Measurements from ENCODE around the gene CD99.
"Not testable (repeated sequence)": the region's sequence is repeated elsewhere in the genome, so short reads cannot be mapped to it uniquely, and the experiment has no call there.

The CD99 gene

DNA sequence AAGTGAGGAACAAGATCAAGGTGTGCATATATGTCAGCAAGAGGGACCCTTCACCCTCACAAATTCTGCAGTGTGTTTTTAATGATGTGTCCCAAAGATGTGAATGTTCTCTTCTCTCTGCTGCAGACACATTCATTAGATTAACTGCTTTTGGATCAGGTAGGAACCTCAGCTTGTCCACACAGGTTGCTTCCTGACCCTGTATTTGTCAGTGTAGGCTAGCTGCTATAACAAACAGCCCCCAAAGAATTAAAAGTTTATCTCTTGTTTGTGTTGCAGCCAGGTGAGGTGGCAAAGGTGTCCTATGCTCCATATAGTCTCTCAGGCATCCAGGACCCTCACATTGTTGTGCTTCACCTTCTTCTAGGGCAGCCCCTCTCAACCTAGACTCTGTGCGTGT, 78.5 kb downstream of the CD99 start:
- DNase-seq (ENCODE audit: low read depth in 3 of 3): no peak

DNA sequence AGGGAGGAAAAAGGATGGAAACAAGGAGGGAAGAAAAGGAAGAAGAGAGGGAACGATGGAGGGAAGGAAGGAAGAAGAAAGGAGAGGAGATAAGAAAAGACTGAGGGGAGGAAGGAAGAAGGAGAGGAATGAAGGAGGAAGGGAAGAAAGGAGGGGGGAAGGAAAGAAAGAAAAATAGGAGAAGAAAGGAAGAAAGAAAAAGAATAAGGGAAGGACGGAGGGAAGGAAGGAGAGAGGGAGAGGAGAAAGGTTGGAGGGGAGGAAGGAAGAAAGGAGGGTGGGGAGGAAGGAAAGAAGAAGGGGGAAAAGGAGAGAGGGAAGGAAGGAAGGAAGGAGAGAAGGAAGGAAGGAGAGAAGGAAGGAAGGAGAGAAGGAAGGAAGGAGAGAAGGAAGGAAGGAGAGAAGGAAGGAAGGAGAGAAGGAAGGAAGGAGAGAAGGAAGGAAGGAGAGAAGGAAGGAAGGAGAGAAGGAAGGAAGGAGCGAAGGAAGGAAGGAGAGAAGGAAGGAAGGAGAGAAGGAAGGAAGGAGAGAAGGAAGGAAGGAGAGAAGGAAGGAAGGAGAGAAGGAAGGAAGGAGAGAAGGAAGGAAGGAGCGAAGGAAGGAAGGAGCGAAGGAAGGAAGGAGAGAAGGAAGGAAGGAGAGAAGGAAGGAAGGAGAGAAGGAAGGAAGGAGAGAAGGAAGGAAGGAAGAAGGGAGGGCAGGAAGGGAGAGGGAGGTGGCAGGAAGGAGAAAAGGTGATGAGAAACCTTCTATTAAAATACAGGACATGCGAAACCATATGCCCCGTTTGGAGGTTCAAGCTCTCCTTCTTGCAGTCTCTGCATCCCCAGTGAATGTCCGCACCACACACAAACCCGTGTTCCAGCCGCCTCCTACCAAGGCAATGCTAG, 82.3 kb downstream of the CD99 start:
- DNase-seq (ENCODE audit: low read depth in 3 of 3): not testable (repeated sequence)

DNA sequence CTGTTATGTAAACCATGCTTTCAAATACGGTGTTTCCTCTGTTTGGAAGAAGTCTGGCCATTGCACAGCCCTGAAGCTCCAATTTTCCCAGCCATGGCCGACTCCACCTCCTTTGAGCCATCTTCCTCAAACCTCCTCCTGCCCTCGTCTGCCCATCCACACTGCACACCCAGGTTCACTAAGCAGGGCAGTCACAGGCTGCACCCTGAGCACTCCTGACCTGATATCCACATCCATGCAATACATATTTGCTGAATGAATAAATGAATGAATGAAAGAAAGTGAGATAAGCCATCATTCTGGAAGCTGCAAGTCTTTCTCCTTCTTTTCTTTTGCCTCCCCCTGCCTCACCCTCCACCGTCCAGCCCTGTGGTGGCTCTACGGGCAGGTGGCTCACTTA, 83.0 kb downstream of the CD99 start:
- DNase-seq (ENCODE audit: low read depth in 3 of 3): no peak

DNA sequence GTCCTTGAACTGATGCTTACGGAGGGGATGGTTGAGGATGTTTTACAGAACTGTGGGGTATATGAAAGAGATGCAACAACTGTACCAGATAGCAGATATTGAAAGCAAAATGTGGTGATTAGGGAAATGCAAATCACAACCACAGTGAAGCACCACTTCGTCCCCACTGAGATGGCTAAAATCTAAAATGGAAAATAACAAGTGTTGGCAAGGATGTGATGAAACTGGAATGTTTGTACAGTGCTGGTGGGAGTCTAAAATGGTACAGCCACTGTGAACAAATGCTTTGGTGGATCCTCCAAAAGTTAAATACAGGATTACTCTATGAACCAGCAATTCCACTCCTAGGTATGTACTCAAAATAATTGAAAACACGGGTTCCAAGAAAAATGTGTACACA, 83.7 kb downstream of the CD99 start:
- no peak for DNase-seq (ENCODE audit: low read depth in 3 of 3)

DNA sequence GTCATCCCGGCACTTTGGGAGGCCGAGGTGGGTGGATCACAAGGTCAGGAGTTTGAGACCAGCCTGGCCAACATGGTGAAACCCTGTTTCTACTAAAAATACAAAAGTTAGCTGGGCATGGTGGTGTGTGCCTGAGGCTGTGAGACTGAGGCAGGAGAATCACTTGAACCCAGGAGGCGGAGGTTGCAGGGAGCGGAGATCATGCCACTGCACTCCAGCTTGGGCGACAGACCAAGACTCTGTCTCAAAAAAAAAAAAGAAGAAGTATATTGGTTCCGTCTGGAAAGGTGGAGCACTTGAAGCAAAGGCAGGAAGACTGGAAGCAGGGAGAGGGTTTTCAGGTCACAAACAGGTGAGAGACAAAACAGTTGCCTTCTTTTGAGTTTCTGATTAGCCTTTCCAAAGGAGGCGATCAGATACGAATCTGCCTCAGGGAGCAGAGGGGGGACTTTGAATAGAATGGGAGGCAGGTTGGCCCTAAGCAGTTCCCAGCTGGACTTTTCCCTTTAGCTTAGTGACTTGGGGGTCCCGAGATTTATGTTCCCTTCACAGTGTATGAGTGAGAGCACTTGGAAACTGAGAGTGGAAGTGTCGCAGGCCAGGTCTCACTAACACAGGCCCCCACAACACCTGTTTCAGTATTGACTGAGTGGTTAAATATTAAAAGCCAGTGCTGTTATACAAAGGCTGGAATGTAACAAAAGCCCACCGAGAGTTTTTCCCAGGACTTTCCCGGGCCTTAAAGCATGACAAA, 89.6 kb downstream of the CD99 start:
- not testable (repeated sequence) for DNase-seq (ENCODE audit: low read depth in 3 of 3)

DNA sequence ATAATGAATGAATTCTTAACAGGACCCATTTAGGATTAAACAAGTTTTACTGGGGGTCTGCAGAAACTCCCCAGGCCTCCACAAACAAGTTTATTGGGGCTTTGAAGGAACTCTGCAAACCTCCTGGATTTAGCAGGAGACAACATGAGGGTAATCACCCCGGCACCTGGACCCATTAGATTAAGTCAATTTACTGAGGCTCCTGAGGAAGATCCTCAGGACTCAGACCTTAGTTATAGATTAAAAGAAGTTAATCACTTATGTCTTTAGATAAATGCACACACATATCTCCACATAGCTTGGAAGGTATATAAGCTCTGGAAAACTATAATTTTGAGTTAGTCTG, 90.1 kb downstream of the CD99 start:
- no peak for DNase-seq (ENCODE audit: low read depth in 3 of 3)

DNA sequence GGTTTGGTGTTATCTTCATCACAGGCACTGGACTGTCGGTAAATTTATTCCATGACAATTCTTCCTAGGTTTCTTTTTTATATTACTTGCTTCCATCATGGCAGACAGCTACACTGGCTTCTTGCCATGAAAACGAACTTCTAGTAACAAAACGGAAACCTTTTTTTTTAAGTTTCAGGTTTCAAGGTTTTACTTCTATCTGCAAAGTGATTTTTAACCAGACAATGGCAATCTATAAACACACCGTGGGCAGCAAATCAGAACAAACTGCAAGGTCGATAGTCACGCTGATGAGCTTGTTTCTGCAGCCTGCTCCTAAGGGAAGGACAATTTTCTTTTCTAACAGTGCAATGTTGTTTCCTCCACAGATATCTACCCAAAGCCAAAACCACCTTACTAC, 90.6 kb downstream of the CD99 start:
- DNase-seq (ENCODE audit: low read depth in 3 of 3): no peak

DNA sequence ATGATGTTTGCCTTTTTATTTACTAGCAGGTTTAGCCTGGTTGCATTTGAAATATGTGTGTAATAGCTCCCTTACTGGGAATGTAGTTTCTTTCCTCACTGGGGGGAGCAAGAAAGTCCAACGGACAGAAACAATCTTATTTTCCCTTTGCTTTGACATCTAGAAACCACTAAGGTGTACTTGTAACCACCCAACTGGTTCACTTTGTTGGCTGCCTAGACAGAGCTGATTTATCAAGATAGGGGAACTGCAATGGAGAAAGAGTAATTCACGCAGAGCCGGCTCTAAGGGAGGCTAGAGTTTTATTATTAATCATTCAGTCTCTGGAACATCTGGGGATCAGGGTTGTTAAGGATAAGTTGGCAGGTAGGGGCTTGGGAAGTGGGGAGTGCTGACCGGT, 91.1 kb downstream of the CD99 start:
- DNase-seq (ENCODE audit: low read depth in 3 of 3): no peak

DNA sequence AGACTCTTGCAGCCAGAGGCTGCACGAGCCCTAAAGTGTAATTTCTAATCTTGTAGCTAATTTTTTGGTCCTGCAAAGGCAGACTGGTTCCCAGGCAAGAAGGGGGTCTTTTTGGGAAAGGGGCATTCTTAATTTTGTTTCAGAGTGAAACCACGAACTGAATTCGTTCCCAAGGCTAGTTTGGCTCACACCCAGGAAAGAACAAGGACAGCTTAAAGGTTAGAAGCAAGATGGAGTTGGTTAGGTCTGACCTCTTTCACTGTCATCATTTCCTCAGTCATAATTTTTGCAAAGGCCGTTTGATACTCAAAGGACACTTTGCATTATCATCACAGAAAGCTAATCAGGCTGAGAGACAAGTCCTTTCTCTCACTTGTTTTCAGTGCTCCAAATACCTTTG, 91.7 kb downstream of the CD99 start:
- DNase-seq (ENCODE audit: low read depth in 3 of 3): no peak

DNA sequence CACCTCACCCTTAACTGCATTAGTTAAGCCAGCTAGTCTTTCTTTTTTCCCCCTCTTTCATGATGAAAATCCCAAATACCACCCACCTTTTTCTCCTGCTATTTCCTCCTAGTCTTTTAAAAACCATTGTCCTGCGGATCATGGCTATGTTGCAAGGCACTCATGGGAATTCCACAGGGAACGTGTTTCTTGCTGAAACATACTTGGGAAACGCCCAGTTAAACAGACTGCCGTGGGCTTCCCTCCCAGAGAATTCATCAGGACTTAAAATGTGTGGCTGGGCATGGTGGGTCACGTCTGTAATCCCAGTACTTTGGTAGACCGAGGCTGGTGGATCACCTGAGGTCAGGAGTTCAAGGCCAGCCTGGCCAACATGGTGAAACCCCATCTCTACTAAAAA, 92.9 kb downstream of the CD99 start:
- no peak for DNase-seq (ENCODE audit: low read depth in 3 of 3)

DNA sequence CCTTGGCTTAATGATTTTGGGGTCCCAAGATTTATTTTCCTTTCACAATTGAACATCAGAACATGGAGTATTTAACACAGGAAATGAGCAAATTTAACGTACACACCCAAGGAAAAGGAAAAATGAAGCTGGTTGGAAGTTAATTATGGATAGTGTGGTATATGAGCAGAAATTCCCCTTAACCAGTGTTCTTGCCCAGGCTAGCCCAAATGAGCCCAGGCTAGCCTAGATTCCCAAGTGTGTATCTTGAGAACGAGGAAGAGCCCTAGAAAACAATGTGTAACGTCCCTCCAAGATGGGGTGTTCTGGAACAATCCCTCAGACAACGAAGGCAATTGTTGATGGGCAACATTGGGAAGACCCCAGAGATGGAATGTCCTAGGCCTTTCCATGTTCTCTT, 94.4 kb downstream of the CD99 start:
- DNase-seq (ENCODE audit: low read depth in 3 of 3): no peak

DNA sequence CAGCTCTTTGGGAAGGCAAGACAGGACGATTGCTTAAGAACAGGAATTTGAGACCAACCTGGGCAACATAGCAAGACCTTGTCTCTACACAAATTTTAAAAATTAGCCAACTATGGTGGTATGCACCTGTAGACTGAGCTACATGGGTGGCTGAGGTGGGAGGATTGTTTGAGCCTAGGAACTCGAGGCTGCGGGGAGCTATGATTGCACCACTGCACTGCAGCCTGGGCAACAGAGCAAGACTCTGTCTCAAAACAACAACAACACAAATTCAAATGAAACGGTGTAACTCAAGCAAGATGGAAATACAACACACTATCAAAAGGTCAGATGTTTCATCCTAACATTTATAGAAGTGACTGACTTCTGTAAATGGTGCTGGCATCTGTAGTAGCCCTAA, 97.9 kb downstream of the CD99 start:
- DNase-seq (ENCODE audit: low read depth in 3 of 3): no peak

DNA sequence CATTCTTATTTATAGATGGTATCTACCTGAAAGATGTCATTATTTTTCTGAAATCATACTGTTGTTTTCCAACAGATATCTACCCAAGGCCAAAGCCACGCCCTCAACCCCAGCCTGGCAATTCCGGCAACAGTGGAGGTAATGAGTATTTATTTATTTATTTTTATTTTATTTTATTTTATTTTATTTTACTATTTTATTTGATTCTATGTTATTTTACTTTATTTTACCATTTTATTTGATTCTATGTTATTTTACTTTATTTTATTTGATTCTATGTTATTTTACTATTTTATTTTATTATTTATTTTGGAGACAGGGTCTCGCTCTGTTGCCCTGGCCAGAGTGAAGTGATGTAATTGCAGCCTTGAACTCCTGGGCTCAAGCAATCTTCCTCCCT, 98.5 kb downstream of the CD99 start:
- DNase-seq (ENCODE audit: low read depth in 3 of 3): no peak

All from stimulated activated CD4-positive, alpha-beta T cell treated with anti-CD3 and anti-CD28 coated beads, TNF-alpha, amount 100 ng/mL, for 4 hours (primary cell).